K562 (cell line): Measurements from ENCODE around the gene STK36. TPM values are rescaled to one million over a fixed set of nuclear protein-coding genes. Genes with fewer than 3 reads are reported as not detected.

ENCODE experiments used
- BHLHE40 ChIP-seq: IDR thresholded peaks from 2 replicates; pipeline ENCODE4 v1.6.1; 2011; ENCODE audit warnings: low read length, improper control_type of control experiment
- CREM ChIP-seq: IDR thresholded peaks from 2 replicates; pipeline ENCODE4 v1.6.1; 2014; ENCODE audit warnings: antibody characterized with exemption, low read depth
- E2F3 ChIP-seq: fragments of 250-450 bp; sonication (Bioruptor Pico); IDR thresholded peaks from 2 replicates; pipeline ENCODE4 v1.4.0; 2020; ENCODE audit warnings: mild to moderate bottlenecking
- GATAD2B ChIP-seq: fragments of 450-650 bp; IDR thresholded peaks from 2 replicates; pipeline ENCODE4 v1.6.1; 2017; ENCODE audit warnings: mild to moderate bottlenecking, borderline replicate concordance
- HCFC1 ChIP-seq: IDR thresholded peaks from 2 replicates; pipeline ENCODE4 v1.6.1; 2012; ENCODE audit warnings: low read depth, low read length, improper control_type of control experiment
- L3MBTL2 ChIP-seq: fragments of 450-650 bp; IDR thresholded peaks from 2 replicates; pipeline ENCODE4 v1.6.1; 2016; ENCODE audit warnings: mild to moderate bottlenecking, moderate library complexity
- NR2F6 ChIP-seq: fragments of 450-650 bp; formaldehyde crosslinking; IDR thresholded peaks from 2 replicates; pipeline ENCODE4 v1.4.0; 2020; ENCODE audit warnings: mild to moderate bottlenecking
- PCBP1 ChIP-seq: fragments of 200-400 bp; formaldehyde crosslinking; IDR thresholded peaks from 2 replicates; pipeline ENCODE4 v1.6.1; 2018; ENCODE audit warnings: mild to moderate bottlenecking, low read depth, low read length; ENCODE audit not compliant: poor library complexity, severe bottlenecking
- RBBP5 ChIP-seq: fragments of 200-600 bp; sonication (generic); IDR thresholded peaks from 2 replicates; pipeline ENCODE4 v1.6.1; 2012; ENCODE audit warnings: borderline replicate concordance, mild to moderate bottlenecking, low read length, control low read depth, inconsistent platforms; ENCODE audit not compliant: insufficient read depth, poor library complexity, severe bottlenecking
- RBFOX2 ChIP-seq: fragments of 200-400 bp; formaldehyde crosslinking; IDR thresholded peaks from 2 replicates; pipeline ENCODE4 v1.6.1; 2017; ENCODE audit warnings: low read depth, mild to moderate bottlenecking, low read length, moderate library complexity
- RFX1 ChIP-seq: fragments of 450-650 bp; IDR thresholded peaks from 2 replicates; pipeline ENCODE4 v1.6.1; 2016; ENCODE audit warnings: mild to moderate bottlenecking, moderate library complexity
- SAP30 ChIP-seq: fragments of 200-600 bp; sonication (generic); IDR thresholded peaks from 2 replicates; pipeline ENCODE4 v1.6.1; 2012; ENCODE audit warnings: borderline replicate concordance, low read depth, mild to moderate bottlenecking, moderate library complexity, low read length, control low read depth, inconsistent platforms; ENCODE audit not compliant: insufficient read depth, poor library complexity, severe bottlenecking
- SMARCA4 ChIP-seq: fragments of 450-650 bp; IDR thresholded peaks from 2 replicates; pipeline ENCODE4 v1.6.1; 2016
- U2AF1 ChIP-seq: fragments of 200-400 bp; formaldehyde crosslinking; optimal IDR thresholded peaks from 2 replicates; pipeline ENCODE3; 2017; ENCODE audit warnings: mild to moderate bottlenecking, low read depth, low read length, moderate library complexity
- XRCC5 ChIP-seq: fragments of 200-400 bp; formaldehyde crosslinking; IDR thresholded peaks from 2 replicates; pipeline ENCODE4 v1.6.1; 2017; ENCODE audit warnings: low read depth, mild to moderate bottlenecking, low read length
- polyA plus RNA-seq, 8 experiments: library from polyadenylated mRNA; depleted of rRNA in 4 of 8; stranded (reverse) in 5 of 8; unstranded in 3 of 8; fragments of >200 nt; fragmentation: Nextera tagmentation in 2 of 8; fragmentation: Illumina TruSeq in 1 of 8; extraction: Ambion mirVana in 2 of 8; extraction: Trizol in 1 of 8; gene quantifications; 2 replicates each; pipeline versions ENCODE4 v1.2.1 to v1.2.3, GENCODE V29; 2011 to 2014; ENCODE audit warnings: inconsistent platforms in 1 of 8, missing spikeins in 1 of 8
- total RNA-seq, 7 experiments: library from RNA; depleted of rRNA in 6 of 7; stranded (reverse); fragments of >200 nt in 6 of 7; fragmentation: Illumina TruSeq in 2 of 7; extraction: Trizol in 2 of 7; gene quantifications; 2 replicates each; pipeline versions ENCODE4 v1.2.1 to v1.2.3, GENCODE V29; 2011 to 2021; ENCODE audit warnings: low replicate concordance in 1 of 7
- TF ChIP-seq, protein P1 (sequence below), 2 experiments: IDR thresholded peaks; 2 replicates each; pipeline ENCODE4 v1.6.1; 2012; ENCODE audit warnings: improper control_type of control experiment in 2 of 2, low read depth in 2 of 2, low read length in 2 of 2, borderline replicate concordance in 1 of 2
- TF ChIP-seq, protein P2 (sequence below): fragments of 200-800 bp; sonication (Bioruptor generic); IDR thresholded peaks from 2 replicates; pipeline ENCODE4 v1.6.1; 2016; ENCODE audit warnings: missing genetic modification characterization, missing compliant biosample characterization
- TF ChIP-seq, protein P3 (sequence below): fragments of 250-450 bp; sonication (Bioruptor Pico); IDR thresholded peaks from 2 replicates; pipeline ENCODE4 v1.4.0; 2020; ENCODE audit warnings: borderline replicate concordance

STK36 gene
- total and polyA plus RNA-seq, 9 of the 15 experiments (the other 6 are each of a cell fraction or from before 2014, with no cell fraction given), result 3.5 to 12.4 (median 6.7) TPM

DNA sequence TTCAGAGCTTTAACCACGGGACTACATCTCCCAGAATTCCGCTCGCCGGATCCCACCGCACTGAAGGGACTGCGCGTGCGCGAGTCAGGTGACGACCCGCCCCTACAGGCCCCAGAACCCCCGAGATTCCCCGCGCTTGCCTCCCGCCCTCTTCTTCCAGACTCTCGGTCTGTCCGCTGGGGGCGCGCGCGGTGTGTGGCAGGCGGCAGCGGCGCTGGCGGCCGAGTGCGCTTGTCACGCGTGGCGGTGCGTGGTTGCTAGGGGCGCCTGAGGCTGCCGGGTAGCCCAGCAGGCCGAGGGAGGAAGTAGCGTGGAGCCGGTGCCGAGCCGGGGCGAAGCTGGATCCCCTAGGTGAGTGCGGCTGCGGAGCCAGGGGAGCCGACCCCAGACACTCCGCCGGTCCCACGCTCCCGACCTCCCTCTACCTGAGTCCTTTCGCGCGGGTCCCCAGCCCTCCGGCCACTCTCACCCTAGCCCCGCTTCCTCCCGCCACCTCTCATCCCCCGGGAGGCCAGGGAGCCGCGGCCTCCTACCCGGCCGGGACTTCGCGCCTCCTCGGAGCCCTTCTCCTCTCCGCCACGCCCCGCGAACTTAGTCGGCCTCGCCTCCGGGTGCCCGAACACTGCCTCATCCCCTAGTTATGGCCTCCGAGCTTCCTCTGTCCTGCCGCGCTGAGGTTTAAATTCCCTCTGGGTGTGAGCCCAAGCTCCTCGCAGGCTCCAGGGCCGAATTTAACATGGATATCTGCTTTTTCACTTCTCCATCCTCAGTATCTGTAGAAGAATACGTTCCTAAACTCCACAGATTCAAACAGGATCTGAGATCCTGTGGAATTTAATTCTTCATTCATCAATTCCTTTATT lies 39.0 kb downstream of the STK36 start, which contains the start of gene TTLL4 (continued):
- TF ChIP-seq SAP30 (peak; percentile 63), RBBP5 (peak; percentile 74), PCBP1 (no peak), E2F3 (CRISPR knock-in tag) (peak; percentile 61; the same call in 1 of the 2 replicates), RBFOX2 (peak; percentile 87), HCFC1 (peak; percentile 87), CREM (peak; percentile 68), U2AF1 (peak; percentile 82), GATAD2B (peak; percentile 53; the same call in 1 of the 2 replicates), SMARCA4 (no peak), RFX1 (peak; percentile 73), BHLHE40 (peak; percentile 80), NR2F6 (CRISPR knock-in tag) (no peak), L3MBTL2 (peak; percentile 81), XRCC5 (peak; percentile 68; the same call in 1 of the 2 replicates)
- TF ChIP-seq, protein P1, sequence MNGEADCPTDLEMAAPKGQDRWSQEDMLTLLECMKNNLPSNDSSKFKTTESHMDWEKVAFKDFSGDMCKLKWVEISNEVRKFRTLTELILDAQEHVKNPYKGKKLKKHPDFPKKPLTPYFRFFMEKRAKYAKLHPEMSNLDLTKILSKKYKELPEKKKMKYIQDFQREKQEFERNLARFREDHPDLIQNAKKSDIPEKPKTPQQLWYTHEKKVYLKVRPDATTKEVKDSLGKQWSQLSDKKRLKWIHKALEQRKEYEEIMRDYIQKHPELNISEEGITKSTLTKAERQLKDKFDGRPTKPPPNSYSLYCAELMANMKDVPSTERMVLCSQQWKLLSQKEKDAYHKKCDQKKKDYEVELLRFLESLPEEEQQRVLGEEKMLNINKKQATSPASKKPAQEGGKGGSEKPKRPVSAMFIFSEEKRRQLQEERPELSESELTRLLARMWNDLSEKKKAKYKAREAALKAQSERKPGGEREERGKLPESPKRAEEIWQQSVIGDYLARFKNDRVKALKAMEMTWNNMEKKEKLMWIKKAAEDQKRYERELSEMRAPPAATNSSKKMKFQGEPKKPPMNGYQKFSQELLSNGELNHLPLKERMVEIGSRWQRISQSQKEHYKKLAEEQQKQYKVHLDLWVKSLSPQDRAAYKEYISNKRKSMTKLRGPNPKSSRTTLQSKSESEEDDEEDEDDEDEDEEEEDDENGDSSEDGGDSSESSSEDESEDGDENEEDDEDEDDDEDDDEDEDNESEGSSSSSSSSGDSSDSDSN (IDR thresholded peaks at IDR 0.05; ENCODE audit: borderline replicate concordance in 1 of 2, low read depth in 2 of 2, low read length in 2 of 2), result 0 out of 4 replicates have a peak, but pooled peaks of 1 of the 2 experiments have one; percentile 58
- TF ChIP-seq, protein P2, sequence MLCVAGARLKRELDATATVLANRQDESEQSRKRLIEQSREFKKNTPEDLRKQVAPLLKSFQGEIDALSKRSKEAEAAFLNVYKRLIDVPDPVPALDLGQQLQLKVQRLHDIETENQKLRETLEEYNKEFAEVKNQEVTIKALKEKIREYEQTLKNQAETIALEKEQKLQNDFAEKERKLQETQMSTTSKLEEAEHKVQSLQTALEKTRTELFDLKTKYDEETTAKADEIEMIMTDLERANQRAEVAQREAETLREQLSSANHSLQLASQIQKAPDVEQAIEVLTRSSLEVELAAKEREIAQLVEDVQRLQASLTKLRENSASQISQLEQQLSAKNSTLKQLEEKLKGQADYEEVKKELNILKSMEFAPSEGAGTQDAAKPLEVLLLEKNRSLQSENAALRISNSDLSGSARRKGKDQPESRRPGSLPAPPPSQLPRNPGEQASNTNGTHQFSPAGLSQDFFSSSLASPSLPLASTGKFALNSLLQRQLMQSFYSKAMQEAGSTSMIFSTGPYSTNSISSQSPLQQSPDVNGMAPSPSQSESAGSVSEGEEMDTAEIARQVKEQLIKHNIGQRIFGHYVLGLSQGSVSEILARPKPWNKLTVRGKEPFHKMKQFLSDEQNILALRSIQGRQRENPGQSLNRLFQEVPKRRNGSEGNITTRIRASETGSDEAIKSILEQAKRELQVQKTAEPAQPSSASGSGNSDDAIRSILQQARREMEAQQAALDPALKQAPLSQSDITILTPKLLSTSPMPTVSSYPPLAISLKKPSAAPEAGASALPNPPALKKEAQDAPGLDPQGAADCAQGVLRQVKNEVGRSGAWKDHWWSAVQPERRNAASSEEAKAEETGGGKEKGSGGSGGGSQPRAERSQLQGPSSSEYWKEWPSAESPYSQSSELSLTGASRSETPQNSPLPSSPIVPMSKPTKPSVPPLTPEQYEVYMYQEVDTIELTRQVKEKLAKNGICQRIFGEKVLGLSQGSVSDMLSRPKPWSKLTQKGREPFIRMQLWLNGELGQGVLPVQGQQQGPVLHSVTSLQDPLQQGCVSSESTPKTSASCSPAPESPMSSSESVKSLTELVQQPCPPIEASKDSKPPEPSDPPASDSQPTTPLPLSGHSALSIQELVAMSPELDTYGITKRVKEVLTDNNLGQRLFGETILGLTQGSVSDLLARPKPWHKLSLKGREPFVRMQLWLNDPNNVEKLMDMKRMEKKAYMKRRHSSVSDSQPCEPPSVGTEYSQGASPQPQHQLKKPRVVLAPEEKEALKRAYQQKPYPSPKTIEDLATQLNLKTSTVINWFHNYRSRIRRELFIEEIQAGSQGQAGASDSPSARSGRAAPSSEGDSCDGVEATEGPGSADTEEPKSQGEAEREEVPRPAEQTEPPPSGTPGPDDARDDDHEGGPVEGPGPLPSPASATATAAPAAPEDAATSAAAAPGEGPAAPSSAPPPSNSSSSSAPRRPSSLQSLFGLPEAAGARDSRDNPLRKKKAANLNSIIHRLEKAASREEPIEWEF (CRISPR knock-in tag), result no peak
- TF ChIP-seq, protein P3, sequence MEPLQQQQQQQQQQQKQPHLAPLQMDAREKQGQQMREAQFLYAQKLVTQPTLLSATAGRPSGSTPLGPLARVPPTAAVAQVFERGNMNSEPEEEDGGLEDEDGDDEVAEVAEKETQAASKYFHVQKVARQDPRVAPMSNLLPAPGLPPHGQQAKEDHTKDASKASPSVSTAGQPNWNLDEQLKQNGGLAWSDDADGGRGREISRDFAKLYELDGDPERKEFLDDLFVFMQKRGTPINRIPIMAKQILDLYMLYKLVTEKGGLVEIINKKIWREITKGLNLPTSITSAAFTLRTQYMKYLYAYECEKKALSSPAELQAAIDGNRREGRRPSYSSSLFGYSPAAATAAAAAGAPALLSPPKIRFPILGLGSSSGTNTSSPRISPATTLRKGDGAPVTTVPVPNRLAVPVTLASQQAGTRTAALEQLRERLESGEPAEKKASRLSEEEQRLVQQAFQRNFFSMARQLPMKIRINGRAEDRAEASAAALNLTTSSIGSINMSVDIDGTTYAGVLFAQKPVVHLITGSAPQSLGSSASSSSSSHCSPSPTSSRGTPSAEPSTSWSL (CRISPR knock-in tag), result no peak
